Spleen (tissue), 10 donors: ENCODE measurements around the gene GHRH. TPM values are rescaled to one million over a fixed set of nuclear protein-coding genes. Genes with fewer than 3 reads are reported as not detected.

Experiments
- polyA plus RNA-seq, 3 donors: library from polyadenylated mRNA; stranded (reverse); fragments of 200-250 nt; gene quantifications; one replicate each; pipeline ENCODE4 v1.2.1, GENCODE V29; 2013
- total RNA-seq, 7 donors: library from RNA; depleted of rRNA in 3 of 7; stranded (reverse); fragments of >200 nt in 3 of 7; fragmentation: NEBNext Ultra II Directional in 4 of 7; extraction: Animal tissue kit (Norgen Biotek cat#: 25700) in 4 of 7; gene quantifications; one replicate each; pipeline versions ENCODE4 v1.1.0 to v1.2.1, GENCODE V29; 2016 to 2021
- donor health status: healthy with polysubstance abuse.
- donor health status: DM: no; HTN: no; CAD: no; lungs with moderate emphysema.
- donor health status: DM: no; HTN: no; CAD: no.
- donor health status: Bipolar disorder and iron deficiency.
- donor health status: healthy.
- donor health status: DM: no; HTN: no; CAD: no.
- donor health status: DM: yes; HTN: yes; CAD: no.

Gene GHRH
- total and polyA plus RNA-seq, 10 donors: not detected

Other genes starting within 250 kb of the GHRH start
- gene RBL1, start 165.8 kb downstream of the GHRH start, total RNA-seq: 10 to 100 TPM in 6 of 7 donors, 1 to 10 TPM in 1; 8.9 to 18.8 (median 12.1) TPM
- 1 to 10 TPM; 1.8 to 2.7 (median 2.4) TPM for gene RBL1, start 165.8 kb downstream of the GHRH start, polyA plus RNA-seq
- gene RPN2, start 82.5 kb downstream of the GHRH start, total RNA-seq: 100 to 1,000 TPM; 118 to 161 (median 131) TPM
- 10 to 100 TPM; 45.7 to 56.1 (median 53.4) TPM for gene RPN2, start 82.5 kb downstream of the GHRH start, polyA plus RNA-seq
- 1 to 10 TPM in 6 of 7 donors, under 1 TPM in 1; 0.97 to 4.0 (median 3.3) TPM for gene MROH8, start 82.3 kb downstream of the GHRH start, total RNA-seq
- gene MROH8, start 82.3 kb downstream of the GHRH start, polyA plus RNA-seq: 1 to 10 TPM; 1.0 to 3.4 (median 2.3) TPM
- 10 to 100 TPM; 10.7 to 24.7 (median 18.1) TPM for gene MANBAL, start 27.8 kb upstream of the GHRH start, total RNA-seq
- gene MANBAL, start 27.8 kb upstream of the GHRH start, polyA plus RNA-seq: 10 to 100 TPM; 30.2 to 33.0 (median 32.3) TPM
- 10 to 100 TPM; 27.3 to 68.0 (median 36.1) TPM for gene SRC, start 84.3 kb upstream of the GHRH start, total RNA-seq
- gene SRC, start 84.3 kb upstream of the GHRH start, polyA plus RNA-seq: 10 to 100 TPM in 2 of 3 donors, 1 to 10 TPM in 1; 7.0 to 28.7 (median 10.1) TPM